Measurements from ENCODE around the gene HRH3.

Gene HRH3

GRCh38 chr20:62229667-62230066 is 9.6 kb upstream of the HRH3 start:
- DNase-seq (ENCODE audit: low spot score) = no peak

- DNase-seq (ENCODE audit: low spot score) = no peak
Observed at GRCh38 chr20:62228982-62229545, 9.0 kb upstream of the HRH3 start.

GRCh38 chr20:62227977-62228958 is 8.2 kb upstream of the HRH3 start:
- no peak for DNase-seq (ENCODE audit: low spot score)

GRCh38 chr20:62227591-62227976 is 7.5 kb upstream of the HRH3 start:
- no peak for DNase-seq (ENCODE audit: low spot score)

- DNase-seq (ENCODE audit: low spot score) = no peak
Observed at GRCh38 chr20:62226707-62227590, 6.9 kb upstream of the HRH3 start.

GRCh38 chr20:62225820-62226635 is 6.0 kb upstream of the HRH3 start:
- no peak for DNase-seq (ENCODE audit: low spot score)

- DNase-seq (ENCODE audit: low spot score) = no peak
Observed at GRCh38 chr20:62225026-62225425, 4.9 kb upstream of the HRH3 start.

- DNase-seq (ENCODE audit: low spot score) = no peak
Observed at GRCh38 chr20:62224113-62224855, 4.2 kb upstream of the HRH3 start.

- DNase-seq (ENCODE audit: low spot score) = no peak
Observed at GRCh38 chr20:62223571-62223970, 3.5 kb upstream of the HRH3 start.

- DNase-seq (ENCODE audit: low spot score) = no peak
Observed at GRCh38 chr20:62222972-62223371, 2.9 kb upstream of the HRH3 start.

- no peak for DNase-seq (ENCODE audit: low spot score)
Observed at GRCh38 chr20:62222266-62222850, 2.3 kb upstream of the HRH3 start.

- no peak for DNase-seq (ENCODE audit: low spot score)
Observed at GRCh38 chr20:62220666-62221568, 839 bp upstream of the HRH3 start.

- DNase-seq (ENCODE audit: low spot score) = no peak
Observed at GRCh38 chr20:62219101-62219991, 732 bp downstream of the HRH3 start.

GRCh38 chr20:62217913-62218773 is 1.9 kb downstream of the HRH3 start:
- DNase-seq (ENCODE audit: low spot score) = peak; percentile 49

- peak; percentile 80 for DNase-seq (ENCODE audit: low spot score)
Observed at GRCh38 chr20:62216636-62217566, 3.2 kb downstream of the HRH3 start.

GRCh38 chr20:62215991-62216635 is 4.0 kb downstream of the HRH3 start:
- DNase-seq (ENCODE audit: low spot score) = no peak
